ENCODE results near the gene EXD3.
A peak's percentile ranks its signal among the peaks of the same experiment; 100 is the strongest.

Gene EXD3

DNA sequence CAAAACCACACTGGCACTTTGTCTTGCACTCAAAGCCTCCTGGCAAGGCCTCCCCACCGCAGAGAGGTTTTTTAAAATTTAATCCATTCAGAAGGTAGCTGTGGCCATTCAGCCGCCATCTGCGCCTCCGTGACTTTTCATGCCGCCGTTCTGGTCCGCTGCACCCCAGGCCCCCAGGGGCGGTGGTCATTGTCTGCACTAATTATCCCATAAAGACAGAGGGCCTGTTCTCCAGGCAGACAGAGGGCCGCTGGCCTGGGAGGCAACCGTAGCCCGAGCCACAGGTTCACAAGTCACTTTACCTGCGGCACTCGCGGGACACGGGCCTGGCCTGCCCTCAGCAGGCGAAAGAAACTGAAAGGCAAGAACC is 49.4 kb downstream of the EXD3 start:
- no peak for DNase-seq
- Histone ChIP-seq H3K27ac (no peak overlapping the region), H3K36me3 (replicated peaks) (no peaks in the 10 kb centered on the region), H3K27me3 (replicated peaks) (peaks cover under 1% of the 10 kb centered on the region), H3K4me3 (ENCODE audit: low read depth, low read length) (no peak overlapping the region)
- TF ChIP-seq CTCF (IDR thresholded peaks at IDR 0.05; ENCODE audit: low read depth, low read length, missing control alignments): no peak
- in situ Hi-C loops (cut with HindIII; ENCODE audit: low pct_ligation_motif_present, low sequenced_read_pairs): no loop called here

GRCh38 chr9:137372693-137373610 is 50.0 kb downstream of the EXD3 start:
- no peak for TF ChIP-seq CTCF (IDR thresholded peaks at IDR 0.05; ENCODE audit: low read depth, low read length, missing control alignments)
- H3K4me3 ChIP-seq (ENCODE audit: low read depth, low read length): no peak overlapping the region
- no peak overlapping the region for H3K27ac ChIP-seq
- no peak for DNase-seq
- in situ Hi-C loops (cut with HindIII; ENCODE audit: low pct_ligation_motif_present, low sequenced_read_pairs): no loop called here
- H3K36me3 ChIP-seq (replicated peaks): no peaks in the 10 kb centered on the region
- peaks cover 5% of the 10 kb centered on the region for H3K27me3 ChIP-seq (replicated peaks)

GRCh38 chr9:137371946-137372651 is 50.9 kb downstream of the EXD3 start:
- peaks cover 8% of the 10 kb centered on the region for H3K27me3 ChIP-seq (replicated peaks)
- no peak for DNase-seq
- no peak overlapping the region for H3K27ac ChIP-seq
- TF ChIP-seq CTCF (IDR thresholded peaks at IDR 0.05; ENCODE audit: low read depth, low read length, missing control alignments): no peak
- in situ Hi-C loops (cut with HindIII; ENCODE audit: low pct_ligation_motif_present, low sequenced_read_pairs): no loop called here
- H3K36me3 ChIP-seq (replicated peaks): no peaks in the 10 kb centered on the region
- no peak overlapping the region for H3K4me3 ChIP-seq (ENCODE audit: low read depth, low read length)

DNA sequence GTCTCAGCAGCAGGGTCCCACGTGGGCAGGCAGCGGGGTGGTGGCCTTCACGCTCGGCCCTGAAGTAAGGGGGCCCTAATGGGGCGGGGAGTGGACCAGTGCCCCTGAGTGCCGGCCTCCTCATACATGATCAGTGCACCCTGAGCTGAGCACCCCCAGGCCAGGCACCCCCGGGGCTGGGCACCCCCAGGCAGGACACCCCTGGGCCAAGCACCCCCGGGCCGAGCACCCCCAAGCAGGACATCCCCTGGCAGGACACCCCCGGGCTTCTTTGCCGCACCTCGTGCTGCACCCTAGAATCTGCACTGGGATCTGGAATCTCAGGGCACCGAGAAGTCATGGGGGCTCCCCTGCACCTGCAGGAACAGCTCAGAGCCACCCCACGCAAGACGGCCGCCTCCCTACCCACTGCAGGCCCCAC is 51.4 kb downstream of the EXD3 start:
- peaks cover 10% of the 10 kb centered on the region for H3K27me3 ChIP-seq (replicated peaks)
- H3K4me3 ChIP-seq (ENCODE audit: low read depth, low read length): no peak overlapping the region
- no peaks in the 10 kb centered on the region for H3K36me3 ChIP-seq (replicated peaks)
- in situ Hi-C loops (cut with HindIII; ENCODE audit: low pct_ligation_motif_present, low sequenced_read_pairs): no loop called here
- H3K27ac ChIP-seq: no peak overlapping the region
- DNase-seq: no peak
- TF ChIP-seq CTCF (IDR thresholded peaks at IDR 0.05; ENCODE audit: low read depth, low read length, missing control alignments): no peak

DNA sequence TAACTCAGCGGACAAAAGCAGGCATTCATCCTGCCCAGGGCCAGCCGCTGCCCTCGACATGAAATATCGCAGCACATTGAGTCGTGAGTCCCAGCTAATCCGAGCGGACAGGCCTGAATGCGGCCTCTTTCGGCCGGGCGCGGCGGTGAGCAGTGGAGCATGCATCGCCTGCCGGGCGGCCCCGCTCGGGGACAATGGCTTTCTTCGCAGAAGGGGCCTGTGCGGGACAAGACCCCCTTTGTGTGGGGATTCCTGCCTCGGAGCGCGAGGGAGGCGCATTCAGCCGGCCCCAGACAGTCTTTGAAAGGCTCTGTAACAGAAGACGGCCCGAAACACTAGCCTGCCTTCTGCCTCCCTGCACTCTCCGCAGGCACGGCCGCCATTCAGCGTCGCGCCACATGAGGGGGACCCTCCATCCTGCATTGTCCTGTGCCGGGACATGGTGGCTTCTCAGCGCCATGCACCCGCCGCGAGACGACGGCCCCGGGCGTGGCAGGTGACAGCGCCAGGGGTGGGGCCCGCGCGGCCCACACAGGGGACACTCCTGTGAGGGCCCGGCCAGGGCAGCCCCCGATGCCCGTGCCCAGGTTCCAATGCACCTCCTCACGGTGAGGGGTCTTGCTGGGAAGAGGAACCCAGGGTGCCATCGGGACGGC is 52.0 kb downstream of the EXD3 start:
- peaks cover 10% of the 10 kb centered on the region for H3K27me3 ChIP-seq (replicated peaks)
- no peaks in the 10 kb centered on the region for H3K36me3 ChIP-seq (replicated peaks)
- in situ Hi-C loops (cut with HindIII; ENCODE audit: low pct_ligation_motif_present, low sequenced_read_pairs): no loop called here
- no peak overlapping the region for H3K4me3 ChIP-seq (ENCODE audit: low read depth, low read length)
- H3K27ac ChIP-seq: no peak overlapping the region
- peak; percentile 21 for TF ChIP-seq CTCF (IDR thresholded peaks at IDR 0.05; ENCODE audit: low read depth, low read length, missing control alignments)
- no peak for DNase-seq

All from brain microvascular endothelial cell (primary cell).